HepG2 (cell line): ENCODE results near the gene MAMSTR. TPM values are rescaled to one million over a fixed set of nuclear protein-coding genes. Genes with fewer than 3 reads are reported as not detected.

Experiments used
- BORCS8-MEF2B ChIP-seq: sonication (generic); formaldehyde crosslinking; IDR thresholded peaks from 2 replicates; pipeline ENCODE4 v1.8.0; 2022; ENCODE audit warnings: mild to moderate bottlenecking, missing genetic modification reagents
- CEBPB ChIP-seq: IDR thresholded peaks from 2 replicates; pipeline ENCODE4 v1.6.1; 2011; ENCODE audit warnings: low read depth, low read length, improper control_type of control experiment, borderline replicate concordance
- EED ChIP-seq: sonication (generic); formaldehyde crosslinking; IDR thresholded peaks from 2 replicates; pipeline ENCODE4 v1.5.0; 2020; ENCODE audit warnings: mild to moderate bottlenecking, missing genetic modification reagents
- FOXA1 ChIP-seq, 2 experiments: fragments of 450-650 bp in 1 of 2; sonication (generic) in 1 of 2; formaldehyde crosslinking in 1 of 2; IDR thresholded peaks; 2 replicates each; pipeline versions ENCODE4 v1.4.0 to v1.6.1; 2016 to 2020; ENCODE audit warnings: missing genetic modification reagents in 1 of 2
- IKZF5 ChIP-seq: IDR thresholded peaks from 2 replicates; pipeline ENCODE4 v1.6.1; 2018; ENCODE audit warnings: missing genetic modification reagents, mild to moderate bottlenecking, missing compliant biosample characterization
- JUND ChIP-seq: sonication (generic); formaldehyde crosslinking; IDR thresholded peaks from 2 replicates; pipeline ENCODE4 v1.8.0; 2022; ENCODE audit warnings: mild to moderate bottlenecking, missing genetic modification reagents
- MTF2 ChIP-seq: sonication (generic); formaldehyde crosslinking; IDR thresholded peaks from 2 replicates; pipeline ENCODE4 v1.5.0; 2020; ENCODE audit warnings: missing genetic modification reagents, borderline replicate concordance
- NFE2L1 ChIP-seq: sonication (generic); formaldehyde crosslinking; IDR thresholded peaks from 2 replicates; pipeline ENCODE4 v1.4.0; 2020; ENCODE audit warnings: missing genetic modification reagents, mild to moderate bottlenecking, borderline replicate concordance
- PRPF4 ChIP-seq: fragments of 200-400 bp; formaldehyde crosslinking; IDR thresholded peaks from 2 replicates; pipeline ENCODE4 v1.6.1; 2016; ENCODE audit warnings: low read length, low read depth; ENCODE audit not compliant: poor library complexity, severe bottlenecking
- SNAPC4 ChIP-seq: sonication (generic); formaldehyde crosslinking; IDR thresholded peaks from 2 replicates; pipeline ENCODE4 v1.4.0; 2020; ENCODE audit warnings: mild to moderate bottlenecking, missing genetic modification reagents
- SOX5 ChIP-seq: IDR thresholded peaks from 2 replicates; pipeline ENCODE4 v1.6.1; 2016; ENCODE audit warnings: borderline replicate concordance
- TEAD2 ChIP-seq: sonication (generic); formaldehyde crosslinking; IDR thresholded peaks from 2 replicates; pipeline ENCODE4 v1.9.0; 2021; ENCODE audit warnings: missing genetic modification reagents
- YY1 ChIP-seq: IDR thresholded peaks from 2 replicates; pipeline ENCODE4 v1.6.1; 2011; ENCODE audit warnings: low read length, low read depth, moderate library complexity, mild to moderate bottlenecking; ENCODE audit not compliant: insufficient read depth, insufficient replicate concordance
- ZBTB7A ChIP-seq: sonication (generic); formaldehyde crosslinking; IDR thresholded peaks from 2 replicates; pipeline ENCODE4 v1.8.0; 2022; ENCODE audit warnings: mild to moderate bottlenecking, missing genetic modification reagents
- ZNF143 ChIP-seq: sonication (generic); formaldehyde crosslinking; IDR thresholded peaks from 2 replicates; pipeline ENCODE4 v1.4.0; 2020; ENCODE audit warnings: missing genetic modification reagents
- ZNF563 ChIP-seq: sonication (generic); formaldehyde crosslinking; IDR thresholded peaks from 2 replicates; pipeline ENCODE4 v1.8.0; 2022; ENCODE audit warnings: mild to moderate bottlenecking, moderate library complexity, missing genetic modification reagents
- ZNF724P ChIP-seq: sonication (generic); formaldehyde crosslinking; IDR thresholded peaks from 2 replicates; pipeline ENCODE4 v1.8.0; 2022; ENCODE audit warnings: missing genetic modification reagents, borderline replicate concordance
- ZNF749 ChIP-seq: sonication (generic); formaldehyde crosslinking; IDR thresholded peaks from 2 replicates; pipeline ENCODE4 v1.8.0; 2022; ENCODE audit warnings: mild to moderate bottlenecking, missing genetic modification reagents, moderate library complexity, borderline replicate concordance
- ZNF790 ChIP-seq: sonication (generic); formaldehyde crosslinking; IDR thresholded peaks from 2 replicates; pipeline ENCODE4 v1.8.0; 2022; ENCODE audit warnings: missing genetic modification reagents, mild to moderate bottlenecking, borderline replicate concordance
- polyA plus RNA-seq, 8 experiments: library from polyadenylated mRNA; depleted of rRNA in 3 of 8; stranded (reverse) in 7 of 8; unstranded in 1 of 8; fragments of >200 nt; fragmentation: Illumina TruSeq in 4 of 8; extraction: Trizol in 4 of 8; gene quantifications; 2 replicates each; pipeline versions ENCODE4 v1.2.1 to v1.2.3, GENCODE V29; 2011 to 2016; ENCODE audit warnings: low read depth in 4 of 8, missing spikeins in 1 of 8, mixed read lengths in 1 of 8; ENCODE audit not compliant: insufficient read depth in 1 of 8
- total RNA-seq, 5 experiments: library from RNA; depleted of rRNA; stranded (reverse); fragments of >200 nt; fragmentation: Illumina TruSeq; extraction: Trizol; gene quantifications; 2 replicates each; pipeline ENCODE4 v1.2.3, GENCODE V29; 2016; ENCODE audit warnings: low read depth in 1 of 5
- TF ChIP-seq, protein P1 (sequence below): sonication (generic); formaldehyde crosslinking; IDR thresholded peaks from 2 replicates; pipeline ENCODE4 v1.9.0; 2021; ENCODE audit warnings: missing genetic modification reagents, borderline replicate concordance

Gene MAMSTR
- total and polyA plus RNA-seq, 2 of the 13 experiments (the other 11 are each of a cell fraction or from before 2014, with no cell fraction given), result 2.2 to 2.4 TPM

DNA sequence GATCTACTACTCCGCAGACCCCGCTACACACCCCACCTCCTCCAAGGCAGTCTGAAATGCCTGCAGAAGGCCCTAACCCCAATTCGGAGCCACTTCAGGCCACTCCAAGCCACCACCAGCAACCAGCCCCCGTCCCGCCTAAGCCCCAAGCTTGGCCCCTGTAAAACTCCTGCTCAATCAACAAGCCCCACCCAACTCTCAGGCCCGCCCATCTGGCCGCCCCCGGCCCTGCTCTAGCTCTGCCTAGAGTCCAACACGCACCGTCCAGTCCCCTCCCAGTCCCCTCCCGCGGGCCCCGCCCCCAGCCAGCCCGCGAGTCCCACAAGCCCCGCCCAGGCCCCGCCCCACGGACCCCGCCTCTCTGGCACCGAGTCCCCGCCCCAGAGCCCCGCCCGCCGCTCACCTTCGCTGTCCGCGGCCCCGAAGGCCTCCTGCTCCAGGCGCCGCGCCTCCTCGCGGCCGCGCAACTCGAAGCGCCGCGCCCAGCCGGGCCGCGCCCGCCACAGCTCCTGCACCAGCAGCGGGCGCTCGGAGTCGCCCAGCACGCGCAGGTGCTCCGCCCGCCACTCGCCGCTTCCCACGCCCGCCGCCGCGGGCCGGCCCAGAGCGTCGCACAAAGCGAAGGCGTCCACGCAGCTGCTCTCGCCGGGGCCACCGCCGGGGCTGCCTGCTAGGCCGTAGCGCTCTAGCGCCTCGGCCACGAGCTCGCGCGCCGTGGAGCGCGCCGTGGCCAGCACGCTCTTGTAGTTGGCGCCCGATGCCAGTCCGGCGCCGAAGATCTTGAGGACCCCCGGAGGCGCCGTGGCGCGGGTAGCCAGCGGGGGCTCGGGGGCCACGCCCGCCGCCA, 19.3 kb upstream of the MAMSTR start (continued):
- TF ChIP-seq JUND, result no peak
- no peak for TF ChIP-seq TEAD2 (CRISPR knock-in tag)
- TF ChIP-seq BORCS8-MEF2B (CRISPR knock-in tag), result 0 out of 2 replicates have a peak, but pooled peaks have one; percentile 67
- TF ChIP-seq EED (CRISPR knock-in tag), result no peak
- no peak for TF ChIP-seq FOXA1 (IDR thresholded peaks at IDR 0.05)
- peak; percentile 71 for TF ChIP-seq FOXA1 (CRISPR knock-in tag; IDR thresholded peaks at IDR 0.05)
- no peak for TF ChIP-seq ZNF790 (CRISPR knock-in tag)
- no peak for TF ChIP-seq ZNF143
- 0 out of 2 replicates have a peak, but pooled peaks have one; percentile 32 for TF ChIP-seq IKZF5 (CRISPR knock-in tag)
- TF ChIP-seq MTF2 (CRISPR knock-in tag), result peak; percentile 37; the same call in 1 of the 2 replicates
- no peak for TF ChIP-seq ZBTB7A (CRISPR knock-in tag)
- no peak for TF ChIP-seq NFE2L1 (CRISPR knock-in tag)
- peak; percentile 90 for TF ChIP-seq ZNF563 (CRISPR knock-in tag)
- TF ChIP-seq PRPF4, result no peak
- TF ChIP-seq, protein P1, sequence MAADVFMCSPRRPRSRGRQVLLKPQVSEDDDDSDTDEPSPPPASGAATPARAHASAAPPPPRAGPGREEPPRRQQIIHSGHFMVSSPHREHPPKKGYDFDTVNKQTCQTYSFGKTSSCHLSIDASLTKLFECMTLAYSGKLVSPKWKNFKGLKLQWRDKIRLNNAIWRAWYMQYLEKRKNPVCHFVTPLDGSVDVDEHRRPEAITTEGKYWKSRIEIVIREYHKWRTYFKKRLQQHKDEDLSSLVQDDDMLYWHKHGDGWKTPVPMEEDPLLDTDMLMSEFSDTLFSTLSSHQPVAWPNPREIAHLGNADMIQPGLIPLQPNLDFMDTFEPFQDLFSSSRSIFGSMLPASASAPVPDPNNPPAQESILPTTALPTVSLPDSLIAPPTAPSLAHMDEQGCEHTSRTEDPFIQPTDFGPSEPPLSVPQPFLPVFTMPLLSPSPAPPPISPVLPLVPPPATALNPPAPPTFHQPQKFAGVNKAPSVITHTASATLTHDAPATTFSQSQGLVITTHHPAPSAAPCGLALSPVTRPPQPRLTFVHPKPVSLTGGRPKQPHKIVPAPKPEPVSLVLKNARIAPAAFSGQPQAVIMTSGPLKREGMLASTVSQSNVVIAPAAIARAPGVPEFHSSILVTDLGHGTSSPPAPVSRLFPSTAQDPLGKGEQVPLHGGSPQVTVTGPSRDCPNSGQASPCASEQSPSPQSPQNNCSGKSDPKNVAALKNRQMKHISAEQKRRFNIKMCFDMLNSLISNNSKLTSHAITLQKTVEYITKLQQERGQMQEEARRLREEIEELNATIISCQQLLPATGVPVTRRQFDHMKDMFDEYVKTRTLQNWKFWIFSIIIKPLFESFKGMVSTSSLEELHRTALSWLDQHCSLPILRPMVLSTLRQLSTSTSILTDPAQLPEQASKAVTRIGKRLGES, result no peak
- no peak for TF ChIP-seq CEBPB
- no peak for TF ChIP-seq SOX5
- no peak for TF ChIP-seq SNAPC4 (CRISPR knock-in tag)
- no peak for TF ChIP-seq ZNF749 (CRISPR knock-in tag)
- TF ChIP-seq YY1, result peak; percentile 78
- peak; percentile 72; the same call in 1 of the 2 replicates for TF ChIP-seq ZNF724P (CRISPR knock-in tag)
